HCT116 (cell line): Measurements from ENCODE around the gene CNTNAP2.

Source experiments
- CEBPB ChIP-seq: IDR thresholded peaks from 2 replicates; pipeline ENCODE4 v1.6.1; 2012; ENCODE audit warnings: low read depth
- EZH2 ChIP-seq: fragments of 200-600 bp; sonication (generic); IDR thresholded peaks from 2 replicates; pipeline ENCODE4 v1.6.1; 2017; ENCODE audit warnings: antibody characterized with exemption, mixed run types
- EZH2phosphoT487 ChIP-seq: fragments of 200-600 bp; IDR thresholded peaks from 2 replicates; pipeline ENCODE4 v1.6.1; 2018; ENCODE audit warnings: antibody characterized with exemption, borderline replicate concordance
- POLR2A ChIP-seq: IDR thresholded peaks from 2 replicates; pipeline ENCODE4 v1.7.0; 2011; ENCODE audit warnings: borderline replicate concordance; ENCODE audit not compliant: insufficient read depth, insufficient read length; ENCODE audit errors: extremely low read depth
- POLR2AphosphoS5 ChIP-seq: IDR thresholded peaks from 2 replicates; pipeline ENCODE4 v1.6.1; 2011; ENCODE audit warnings: mild to moderate bottlenecking, low read depth, low read length, moderate library complexity
- REST ChIP-seq: IDR thresholded peaks from 2 replicates; pipeline ENCODE4 v1.6.1; 2012; ENCODE audit warnings: low read depth
- SP1 ChIP-seq: IDR thresholded peaks from 2 replicates; pipeline ENCODE4 v1.6.1; 2012; ENCODE audit warnings: low read depth
- SRF ChIP-seq: IDR thresholded peaks from 2 replicates; pipeline ENCODE4 v1.6.1; 2012; ENCODE audit warnings: low read depth
- ZNF274 ChIP-seq: fragments of 200-500 bp; sonication (Bioruptor generic); IDR thresholded peaks from 2 replicates; pipeline ENCODE4 v1.6.1; 2014; ENCODE audit warnings: mild to moderate bottlenecking, low read depth, low read length, inconsistent platforms
- TF ChIP-seq, protein P1 (sequence below), 3 experiments: fragments of 200-600 bp in 1 of 3; sonication (generic) in 1 of 3; IDR thresholded peaks in 2 of 3; conservative IDR thresholded peaks in 1 of 3; 2 replicates each; pipeline ENCODE4 v1.5.1; 2012 to 2017; ENCODE audit warnings: low read depth in 2 of 3, low read length in 2 of 3, antibody characterized with exemption in 1 of 3, borderline replicate concordance in 1 of 3, control low read depth in 1 of 3, mild to moderate bottlenecking in 1 of 3, mixed read lengths in 1 of 3, mixed run types in 1 of 3, moderate library complexity in 1 of 3; ENCODE audit not compliant: insufficient read depth in 1 of 3
- TF ChIP-seq, protein P2 (sequence below): IDR thresholded peaks from 2 replicates; pipeline ENCODE4 v1.6.1; 2012

DNA sequence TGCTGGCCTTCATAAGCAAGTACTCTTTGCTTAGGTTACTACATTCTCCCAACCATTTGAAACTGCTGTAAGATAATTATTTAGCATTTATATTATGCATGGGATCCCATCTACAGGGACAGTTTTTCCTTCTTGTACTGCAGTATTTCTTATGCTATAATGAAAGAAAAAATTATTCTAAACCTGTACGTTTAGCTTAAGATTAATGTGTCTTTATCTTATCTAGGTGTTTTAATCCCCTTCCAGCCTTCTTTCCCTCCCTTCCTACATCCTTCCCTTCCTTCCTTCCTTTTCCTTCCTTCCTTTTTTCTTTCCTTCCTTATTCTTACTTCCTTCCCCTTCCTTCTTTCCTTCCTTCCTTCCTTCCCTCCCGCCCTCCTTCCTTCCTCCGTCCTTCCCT, 778.3 kb downstream of the CNTNAP2 start:
- TF ChIP-seq, protein P1, sequence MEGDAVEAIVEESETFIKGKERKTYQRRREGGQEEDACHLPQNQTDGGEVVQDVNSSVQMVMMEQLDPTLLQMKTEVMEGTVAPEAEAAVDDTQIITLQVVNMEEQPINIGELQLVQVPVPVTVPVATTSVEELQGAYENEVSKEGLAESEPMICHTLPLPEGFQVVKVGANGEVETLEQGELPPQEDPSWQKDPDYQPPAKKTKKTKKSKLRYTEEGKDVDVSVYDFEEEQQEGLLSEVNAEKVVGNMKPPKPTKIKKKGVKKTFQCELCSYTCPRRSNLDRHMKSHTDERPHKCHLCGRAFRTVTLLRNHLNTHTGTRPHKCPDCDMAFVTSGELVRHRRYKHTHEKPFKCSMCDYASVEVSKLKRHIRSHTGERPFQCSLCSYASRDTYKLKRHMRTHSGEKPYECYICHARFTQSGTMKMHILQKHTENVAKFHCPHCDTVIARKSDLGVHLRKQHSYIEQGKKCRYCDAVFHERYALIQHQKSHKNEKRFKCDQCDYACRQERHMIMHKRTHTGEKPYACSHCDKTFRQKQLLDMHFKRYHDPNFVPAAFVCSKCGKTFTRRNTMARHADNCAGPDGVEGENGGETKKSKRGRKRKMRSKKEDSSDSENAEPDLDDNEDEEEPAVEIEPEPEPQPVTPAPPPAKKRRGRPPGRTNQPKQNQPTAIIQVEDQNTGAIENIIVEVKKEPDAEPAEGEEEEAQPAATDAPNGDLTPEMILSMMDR (IDR thresholded peaks at IDR 0.05 in 2 of 3, conservative IDR thresholded peaks at IDR 0.05 in 1 of 3; ENCODE audit: borderline replicate concordance in 1 of 3, insufficient read depth in 1 of 3, low read depth in 2 of 3, low read length in 2 of 3): no peak
- TF ChIP-seq SRF (no peak), POLR2A (no peak), ZNF274 (no peak), EZH2 (no peak), SP1 (no peak), CEBPB (no peak), REST (no peak), POLR2AphosphoS5 (no peak), EZH2phosphoT487 (no peak)
- TF ChIP-seq, protein P2, sequence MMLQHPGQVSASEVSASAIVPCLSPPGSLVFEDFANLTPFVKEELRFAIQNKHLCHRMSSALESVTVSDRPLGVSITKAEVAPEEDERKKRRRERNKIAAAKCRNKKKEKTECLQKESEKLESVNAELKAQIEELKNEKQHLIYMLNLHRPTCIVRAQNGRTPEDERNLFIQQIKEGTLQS: no peak
